Upper lobe of left lung (tissue), 6 donors: ENCODE data around the gene THNSL1. TPM values are rescaled to one million over a fixed set of nuclear protein-coding genes. Genes with fewer than 3 reads are reported as not detected.

Source experiments
- ATAC-seq, 2 donors: fragments of 200-7000 bp; cut with Tn5 transposase; one replicate each; pipeline ENCODE4 v1.9.1; 2022; ENCODE audit warnings: mild to moderate bottlenecking in 2 of 2, moderate library complexity in 2 of 2; ENCODE audit not compliant: low FRiP score in 2 of 2
- DNase-seq, 2 donors: peaks; one replicate each; pipeline ENCODE4 v3.0.0-alpha.2; 2019 to 2020
- H3K27ac ChIP-seq, 4 donors: fragments of 200-600 bp; sonication (generic); one replicate each; pipeline ENCODE4 v1.5.1; 2016 to 2019
- H3K27me3 ChIP-seq, 4 donors: fragments of 200-600 bp; sonication (generic); one replicate each; pipeline ENCODE4 v1.5.1; 2017 to 2019
- H3K36me3 ChIP-seq, 4 donors: fragments of 200-600 bp; sonication (generic); one replicate each; pipeline ENCODE4 v1.5.1; 2016 to 2019
- H3K4me1 ChIP-seq, 4 donors: fragments of 200-600 bp; sonication (generic); one replicate each; pipeline ENCODE4 v1.5.1; 2018 to 2019
- H3K4me3 ChIP-seq, 4 donors: fragments of 200-600 bp; sonication (generic); one replicate each; pipeline ENCODE4 v1.5.1; 2017 to 2019; ENCODE audit warnings: mild to moderate bottlenecking in 2 of 4, moderate library complexity in 1 of 4
- H3K9me3 ChIP-seq, 4 donors: fragments of 200-600 bp; sonication (generic); one replicate each; pipeline ENCODE4 v1.5.1; 2018 to 2019
- EP300 ChIP-seq, 4 donors: sonication (generic); formaldehyde crosslinking; IDR thresholded peaks; one replicate each; pipeline ENCODE4 v1.5.1; 2017; ENCODE audit warnings: antibody characterized with exemption in 4 of 4, control low read depth in 2 of 4
- POLR2A ChIP-seq, 4 donors: fragments of 450-650 bp; IDR thresholded peaks; one replicate each; pipeline ENCODE4 v1.5.1; 2016 to 2017; ENCODE audit warnings: antibody characterized with exemption in 4 of 4, mild to moderate bottlenecking in 2 of 4
- POLR2AphosphoS5 ChIP-seq, 2 donors: sonication (generic); formaldehyde crosslinking; IDR thresholded peaks; one replicate each; pipeline ENCODE4 v1.5.1; 2017; ENCODE audit warnings: antibody characterized with exemption in 2 of 2
- WGBS, 2 donors: methylation state at CpG; one replicate each; pipeline ENCODE4 v1.1.5; 2017 to 2018; 5-methylcytosine and 5-hydroxymethylcytosine counted together
- total RNA-seq, 6 donors: library from RNA; depleted of rRNA in 4 of 6; stranded (reverse); fragments of >200 nt in 4 of 6; gene quantifications; one replicate each; pipeline versions ENCODE4 v1.1.0 to v1.2.1, GENCODE V29; 2016 to 2021
- TF ChIP-seq, protein P1 (sequence below), 6 experiments: fragments of 450-650 bp in 4 of 6; fragments of 200-600 bp in 2 of 6; sonication (generic) in 2 of 6; IDR thresholded peaks; one replicate each; pipeline ENCODE4 v1.5.1; 2016 to 2019; ENCODE audit warnings: antibody characterized with exemption in 6 of 6
- donor health status: DM: no; HTN: no; CAD: no; lungs with moderate emphysema.
- donor health status: DM: no; HTN: yes; CAD: no; lungs with severe emphysema.

Gene THNSL1
- total RNA-seq, 6 donors from 2014 or later: 0.78 to 3.2 (median 2.8) TPM

DNA sequence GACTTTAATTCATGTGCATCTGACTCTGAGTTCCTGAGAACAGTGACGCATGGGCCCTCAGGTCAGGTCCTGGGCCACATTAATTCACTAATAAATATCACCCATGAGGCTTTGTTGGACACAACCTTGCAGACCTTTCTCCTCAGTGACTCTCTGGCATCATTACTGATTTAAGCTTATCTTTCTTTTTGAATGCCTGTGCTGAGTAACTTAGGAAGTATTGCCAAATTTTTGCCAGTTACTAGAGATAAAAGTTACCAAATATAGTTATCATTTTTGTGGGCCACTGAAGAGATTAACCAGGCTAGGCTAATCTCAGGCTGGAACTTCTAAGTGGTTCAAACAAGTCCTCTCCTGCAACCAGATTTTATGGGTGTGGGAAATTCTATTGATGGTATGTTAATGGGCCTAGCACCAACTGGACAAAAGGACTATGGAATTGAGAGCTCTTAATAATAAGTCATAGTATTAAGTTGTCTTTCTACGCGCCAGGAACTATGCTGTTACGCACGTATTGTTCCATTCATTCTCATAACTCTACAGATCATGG is 35.2 kb upstream of the THNSL1 start:
- 88 to 92% methylated on average over 5 of the region's 5 CpGs for WGBS, 2 donors
- Histone ChIP-seq H3K4me3 (no peak overlapping the region), H3K27ac (no peak overlapping the region), H3K36me3 (no peaks in the 10 kb centered on the region), H3K9me3 (no peaks in the 10 kb centered on the region), H3K4me1 (no peaks in the 10 kb centered on the region), H3K27me3 (no peaks in the 10 kb centered on the region)
- no peak for DNase-seq
- no peak for ATAC-seq
- TF ChIP-seq EP300 (IDR thresholded peaks at IDR 0.05): no peak
- TF ChIP-seq POLR2A (IDR thresholded peaks at IDR 0.05): no peak
- no peak for TF ChIP-seq POLR2AphosphoS5 (IDR thresholded peaks at IDR 0.05)
- TF ChIP-seq, protein P1, sequence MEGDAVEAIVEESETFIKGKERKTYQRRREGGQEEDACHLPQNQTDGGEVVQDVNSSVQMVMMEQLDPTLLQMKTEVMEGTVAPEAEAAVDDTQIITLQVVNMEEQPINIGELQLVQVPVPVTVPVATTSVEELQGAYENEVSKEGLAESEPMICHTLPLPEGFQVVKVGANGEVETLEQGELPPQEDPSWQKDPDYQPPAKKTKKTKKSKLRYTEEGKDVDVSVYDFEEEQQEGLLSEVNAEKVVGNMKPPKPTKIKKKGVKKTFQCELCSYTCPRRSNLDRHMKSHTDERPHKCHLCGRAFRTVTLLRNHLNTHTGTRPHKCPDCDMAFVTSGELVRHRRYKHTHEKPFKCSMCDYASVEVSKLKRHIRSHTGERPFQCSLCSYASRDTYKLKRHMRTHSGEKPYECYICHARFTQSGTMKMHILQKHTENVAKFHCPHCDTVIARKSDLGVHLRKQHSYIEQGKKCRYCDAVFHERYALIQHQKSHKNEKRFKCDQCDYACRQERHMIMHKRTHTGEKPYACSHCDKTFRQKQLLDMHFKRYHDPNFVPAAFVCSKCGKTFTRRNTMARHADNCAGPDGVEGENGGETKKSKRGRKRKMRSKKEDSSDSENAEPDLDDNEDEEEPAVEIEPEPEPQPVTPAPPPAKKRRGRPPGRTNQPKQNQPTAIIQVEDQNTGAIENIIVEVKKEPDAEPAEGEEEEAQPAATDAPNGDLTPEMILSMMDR (IDR thresholded peaks at IDR 0.05): no peak

DNA sequence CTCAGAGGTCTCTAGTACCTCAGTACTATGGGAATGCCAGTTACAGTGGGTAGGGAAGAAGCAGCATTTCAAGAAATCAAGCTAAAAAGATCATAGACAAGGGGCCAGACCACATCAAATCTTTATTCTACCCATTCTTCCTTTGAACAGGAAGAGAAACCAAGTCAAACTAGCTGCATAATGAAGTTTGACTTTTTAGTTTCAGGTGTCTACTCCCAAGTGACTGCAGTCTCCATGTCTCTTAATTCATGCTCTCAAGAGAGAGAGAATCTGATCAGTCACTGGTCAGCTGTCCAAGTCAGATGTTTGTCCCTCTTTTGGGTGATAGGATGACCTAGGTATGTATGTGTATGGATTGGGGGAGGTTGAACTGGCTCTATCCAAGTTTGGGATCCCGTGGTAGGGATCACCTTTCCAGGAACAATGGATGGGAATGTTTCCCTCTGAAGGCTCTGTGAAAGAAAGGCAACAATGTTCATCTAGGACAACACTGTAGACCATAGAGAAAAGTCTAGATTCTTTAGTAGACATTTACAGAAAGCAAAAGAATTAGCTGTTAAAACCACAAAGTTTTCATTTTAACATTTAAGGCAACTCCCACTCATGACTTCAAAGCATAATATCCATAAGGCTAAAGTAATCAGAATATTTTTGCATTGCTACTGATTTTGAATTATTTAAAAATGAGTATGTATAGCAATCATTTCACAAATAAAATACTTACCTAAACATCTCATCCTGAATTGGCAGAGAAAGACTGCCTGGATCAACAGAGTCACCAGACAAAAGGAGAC is 33.9 kb upstream of the THNSL1 start:
- ATAC-seq: no peak
- 83 to 89% methylated on average over 1 of the region's 1 CpG for WGBS, 2 donors
- Histone ChIP-seq H3K9me3 (no peaks in the 10 kb centered on the region), H3K27me3 (no peaks in the 10 kb centered on the region), H3K4me1 (no peaks in the 10 kb centered on the region), H3K4me3 (no peak overlapping the region), H3K36me3 (no peaks in the 10 kb centered on the region), H3K27ac (no peak overlapping the region)
- DNase-seq: no peak
- TF ChIP-seq, protein P1 (IDR thresholded peaks at IDR 0.05): no peak
- TF ChIP-seq EP300 (IDR thresholded peaks at IDR 0.05) (no peak), POLR2AphosphoS5 (IDR thresholded peaks at IDR 0.05) (no peak), POLR2A (IDR thresholded peaks at IDR 0.05) (no peak)

- ATAC-seq: no peak
Observed at GRCh38 chr10:24983130-24983529, 33.3 kb upstream of the THNSL1 start.

GRCh38 chr10:24983946-24984345 is 32.5 kb upstream of the THNSL1 start:
- Histone ChIP-seq H3K27ac (no peak overlapping the region), H3K4me3 (no peak overlapping the region), H3K4me1 (no peaks in the 10 kb centered on the region), H3K27me3 (no peaks in the 10 kb centered on the region), H3K9me3 (no peaks in the 10 kb centered on the region), H3K36me3 (no peaks in the 10 kb centered on the region)
- TF ChIP-seq, protein P1 (IDR thresholded peaks at IDR 0.05): no peak
- TF ChIP-seq POLR2AphosphoS5 (IDR thresholded peaks at IDR 0.05) (no peak), POLR2A (IDR thresholded peaks at IDR 0.05) (no peak), EP300 (IDR thresholded peaks at IDR 0.05) (no peak)
- no peak for DNase-seq
- WGBS, 2 donors: 79 to 80% methylated on average over 3 of the region's 3 CpGs
- no peak for ATAC-seq

More at GRCh38 chr10:24983130-24983529, 33.3 kb upstream of the THNSL1 start:
- DNase-seq: no peak
- Histone ChIP-seq H3K27me3 (no peaks in the 10 kb centered on the region), H3K36me3 (no peaks in the 10 kb centered on the region), H3K9me3 (no peaks in the 10 kb centered on the region), H3K4me3 (no peak overlapping the region), H3K27ac (no peak overlapping the region), H3K4me1 (no peaks in the 10 kb centered on the region)
- 92 to 93% methylated on average over 4 of the region's 4 CpGs for WGBS, 2 donors
- TF ChIP-seq EP300 (IDR thresholded peaks at IDR 0.05) (no peak), POLR2AphosphoS5 (IDR thresholded peaks at IDR 0.05) (no peak), POLR2A (IDR thresholded peaks at IDR 0.05) (no peak)
- TF ChIP-seq, protein P1 (IDR thresholded peaks at IDR 0.05): no peak
